OCI-LY7 (cell line): ENCODE results near the gene MCM10. TPM values are rescaled to one million over a fixed set of nuclear protein-coding genes. Genes with fewer than 3 reads are reported as not detected.
"Not testable (repeated sequence)": the region's sequence is repeated elsewhere in the genome, so short reads cannot be mapped to it uniquely, and the experiment has no call there.

ENCODE experiments used
- BruUV-seq: library from RNA; stranded (reverse); fragments of 400-500 nt; replicated peaks from 2 replicates; lab custom pipeline; 2021; lab: Mats Ljungman, UMichigan
- CTCF ChIA-PET: fragments of 300-600 bp; sonication (Branson Sonifier 250); formaldehyde crosslinking; loops from one replicate; lab custom pipeline; 2022; ENCODE audit warnings: antibody characterized with exemption; ENCODE audit not compliant: unreplicated experiment; lab: Charles Lee
- POLR2A ChIA-PET: fragments of 300-600 bp; sonication (Branson Sonifier 250); formaldehyde crosslinking; loops from one replicate; lab custom pipeline; 2022; ENCODE audit warnings: antibody characterized with exemption; lab: Charles Lee
- DNase-seq: peaks from one replicate; pipeline ENCODE4 v3.0.0-alpha.2; 2015; ENCODE audit warnings: low spot score
- H2AFZ ChIP-seq: fragments of 200-600 bp; sonication (generic), shearing (Covaris generic); 2 replicates; pipeline ENCODE4 v1.6.1; 2014; ENCODE audit warnings: mild to moderate bottlenecking, antibody characterized with exemption, low read length, moderate library complexity
- H3K27ac ChIP-seq: fragments of 200-600 bp; sonication (generic); 2 replicates; pipeline ENCODE4 v1.5.1; 2014; ENCODE audit warnings: mixed run types, low read depth, mild to moderate bottlenecking, moderate library complexity, low read length, inconsistent platforms; ENCODE audit not compliant: poor library complexity, severe bottlenecking
- H3K36me3 ChIP-seq: fragments of 200-600 bp; sonication (generic); 2 replicates; pipeline ENCODE4 v1.6.1; 2014; ENCODE audit warnings: mild to moderate bottlenecking, antibody characterized with exemption, low read length, moderate library complexity, mixed read lengths; ENCODE audit not compliant: insufficient read depth
- H3K4me1 ChIP-seq: fragments of 200-600 bp; sonication (generic); 2 replicates; pipeline ENCODE4 v1.5.1; 2014; ENCODE audit warnings: mild to moderate bottlenecking, low read length; ENCODE audit not compliant: insufficient read depth, poor library complexity, severe bottlenecking
- H3K4me2 ChIP-seq: fragments of 200-600 bp; sonication (generic); 2 replicates; pipeline ENCODE4 v1.6.1; 2014; ENCODE audit warnings: mild to moderate bottlenecking, low read length
- H3K4me3 ChIP-seq: fragments of 200-600 bp; sonication (generic); 2 replicates; pipeline ENCODE4 v1.5.1; 2014; ENCODE audit warnings: mild to moderate bottlenecking, low read depth, low read length; ENCODE audit not compliant: poor library complexity, severe bottlenecking
- H3K79me2 ChIP-seq: fragments of 200-600 bp; sonication (generic); 2 replicates; pipeline ENCODE4 v1.6.1; 2016; ENCODE audit warnings: low read depth, mild to moderate bottlenecking, low read length, moderate library complexity, mixed read lengths; ENCODE audit not compliant: insufficient read depth
- H3K9me2 ChIP-seq: fragments of 200-600 bp; sonication (generic); 2 replicates; pipeline ENCODE4 v1.6.1; 2016; ENCODE audit warnings: mild to moderate bottlenecking, low read length, mixed read lengths; ENCODE audit not compliant: insufficient read depth
- H3K9me3 ChIP-seq: fragments of 200-600 bp; sonication (generic); 2 replicates; pipeline ENCODE4 v1.6.1; 2014; ENCODE audit warnings: mild to moderate bottlenecking, mixed run types, low read length, mixed read lengths
- H4K20me1 ChIP-seq: fragments of 200-600 bp; sonication (generic); 2 replicates; pipeline ENCODE4 v1.6.1; 2014; ENCODE audit warnings: mild to moderate bottlenecking, antibody characterized with exemption, low read length, moderate library complexity, mixed read lengths; ENCODE audit not compliant: insufficient read depth
- EZH2phosphoT487 ChIP-seq: fragments of 200-600 bp; sonication (generic); IDR thresholded peaks from 2 replicates; pipeline ENCODE4 v1.6.1; 2018; ENCODE audit warnings: low read depth, borderline replicate concordance, mild to moderate bottlenecking, mixed run types, antibody characterized with exemption, low read length, moderate library complexity, mixed read lengths
- intact Hi-C: fragments of 100-400 bp; cut with micrococcal nuclease; formaldehyde crosslinking; loops from one replicate; pipeline ENCODE4 v1.10.0; 2022; ENCODE audit not compliant: unreplicated experiment
- total RNA-seq, 2 experiments: library from RNA; depleted of rRNA in 1 of 2; stranded (reverse); fragments of >200 nt in 1 of 2; shearing (Covaris generic) in 1 of 2; gene quantifications; 2 replicates each; pipeline ENCODE4 v1.2.3, GENCODE V29; 2014 to 2022
- TF ChIP-seq, protein P1 (sequence below): fragments of 200-600 bp; sonication (generic); conservative IDR thresholded peaks from 2 replicates; pipeline ENCODE4 v1.5.1; 2014; ENCODE audit warnings: mild to moderate bottlenecking, antibody characterized with exemption, low read length, moderate library complexity, mixed read lengths

Gene MCM10
- total RNA-seq, 2 experiments from 2014 or later = 56.9 to 96.4 TPM

DNA sequence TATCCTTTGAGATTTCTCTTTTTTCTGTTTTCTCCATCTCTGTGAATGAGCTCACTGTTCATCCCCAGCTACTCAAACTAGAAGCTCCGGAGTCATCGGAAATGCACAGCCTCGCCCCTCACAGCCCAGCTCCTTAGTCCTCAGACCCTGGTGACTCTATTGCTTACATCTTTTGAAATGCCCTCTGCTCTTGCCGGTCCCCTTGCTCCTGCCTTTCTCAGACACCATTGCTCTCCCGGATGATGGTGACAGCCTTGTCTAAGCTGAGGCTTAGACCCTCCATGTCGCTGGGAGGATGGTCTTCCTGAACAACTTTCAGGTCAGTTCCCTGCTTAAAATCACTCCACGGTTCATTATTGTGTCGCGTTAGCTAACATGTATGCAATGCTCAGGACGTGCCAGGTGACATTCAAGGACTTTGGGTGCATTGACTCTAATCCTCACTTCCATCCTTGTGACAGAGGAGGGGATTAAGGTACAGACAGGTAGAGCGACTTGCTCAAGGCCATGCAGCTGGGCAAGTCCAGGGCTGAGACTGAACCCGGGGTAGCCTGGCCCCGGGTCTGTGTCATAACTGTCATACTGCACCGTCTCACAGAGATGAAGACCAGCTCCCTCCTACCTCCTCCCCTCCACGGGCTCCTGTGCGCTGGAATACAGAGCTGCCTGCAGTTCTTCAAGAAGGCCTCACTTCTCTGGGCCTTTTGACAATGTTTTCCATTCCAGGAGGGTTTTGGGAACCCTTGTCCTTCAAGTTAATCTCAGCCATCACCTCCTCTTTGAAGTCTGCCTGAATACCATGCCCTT is 77.1 kb downstream of the MCM10 start:
- H2AFZ ChIP-seq = no peak overlapping the region
- CTCF ChIA-PET = interaction anchor here (0.7 kb wide), 1 partner anchor 15 kb away, joined by 3 read pairs; no protein-coding TSS in a partner anchor
- intact Hi-C loops = no loop called here
- H3K4me2 ChIP-seq = no peak overlapping the region
- no peak for DNase-seq
- BruUV-seq = no TSS peak
- H4K20me1 ChIP-seq = no peaks in the 10 kb centered on the region
- TF ChIP-seq EZH2phosphoT487 = no peak
- TF ChIP-seq, protein P1, sequence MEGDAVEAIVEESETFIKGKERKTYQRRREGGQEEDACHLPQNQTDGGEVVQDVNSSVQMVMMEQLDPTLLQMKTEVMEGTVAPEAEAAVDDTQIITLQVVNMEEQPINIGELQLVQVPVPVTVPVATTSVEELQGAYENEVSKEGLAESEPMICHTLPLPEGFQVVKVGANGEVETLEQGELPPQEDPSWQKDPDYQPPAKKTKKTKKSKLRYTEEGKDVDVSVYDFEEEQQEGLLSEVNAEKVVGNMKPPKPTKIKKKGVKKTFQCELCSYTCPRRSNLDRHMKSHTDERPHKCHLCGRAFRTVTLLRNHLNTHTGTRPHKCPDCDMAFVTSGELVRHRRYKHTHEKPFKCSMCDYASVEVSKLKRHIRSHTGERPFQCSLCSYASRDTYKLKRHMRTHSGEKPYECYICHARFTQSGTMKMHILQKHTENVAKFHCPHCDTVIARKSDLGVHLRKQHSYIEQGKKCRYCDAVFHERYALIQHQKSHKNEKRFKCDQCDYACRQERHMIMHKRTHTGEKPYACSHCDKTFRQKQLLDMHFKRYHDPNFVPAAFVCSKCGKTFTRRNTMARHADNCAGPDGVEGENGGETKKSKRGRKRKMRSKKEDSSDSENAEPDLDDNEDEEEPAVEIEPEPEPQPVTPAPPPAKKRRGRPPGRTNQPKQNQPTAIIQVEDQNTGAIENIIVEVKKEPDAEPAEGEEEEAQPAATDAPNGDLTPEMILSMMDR = no peak
- no peaks in the 10 kb centered on the region for H3K9me2 ChIP-seq
- H3K79me2 ChIP-seq = no peaks in the 10 kb centered on the region
- H3K36me3 ChIP-seq = no peaks in the 10 kb centered on the region
- no peak overlapping the region for H3K4me3 ChIP-seq
- no peaks in the 10 kb centered on the region for H3K4me1 ChIP-seq
- POLR2A ChIA-PET = interaction anchor here (1.2 kb wide), 1 partner anchor 18 kb away, joined by 3 read pairs; no protein-coding TSS in a partner anchor
- no peak overlapping the region for H3K27ac ChIP-seq
- no peaks in the 10 kb centered on the region for H3K9me3 ChIP-seq

- no peak for DNase-seq
- H2AFZ ChIP-seq = no peak overlapping the region
- BruUV-seq = no TSS peak
- ChIA-PET POLR2A (no interaction called here), CTCF (no interaction called here)
- TF ChIP-seq, protein P1 = no peak
- TF ChIP-seq EZH2phosphoT487 = no peak
- no peaks in the 10 kb centered on the region for H3K79me2 ChIP-seq
- intact Hi-C loops = no loop called here
- H3K4me2 ChIP-seq = no peak overlapping the region
- no peaks in the 10 kb centered on the region for H3K9me2 ChIP-seq
- H3K4me3 ChIP-seq = no peak overlapping the region
- no peaks in the 10 kb centered on the region for H3K9me3 ChIP-seq
- H3K27ac ChIP-seq = no peak overlapping the region
- no peaks in the 10 kb centered on the region for H3K36me3 ChIP-seq
- no peaks in the 10 kb centered on the region for H4K20me1 ChIP-seq
- H3K4me1 ChIP-seq = no peaks in the 10 kb centered on the region
Observed at GRCh38 chr10:13239923-13240322, 78.6 kb downstream of the MCM10 start.

DNA sequence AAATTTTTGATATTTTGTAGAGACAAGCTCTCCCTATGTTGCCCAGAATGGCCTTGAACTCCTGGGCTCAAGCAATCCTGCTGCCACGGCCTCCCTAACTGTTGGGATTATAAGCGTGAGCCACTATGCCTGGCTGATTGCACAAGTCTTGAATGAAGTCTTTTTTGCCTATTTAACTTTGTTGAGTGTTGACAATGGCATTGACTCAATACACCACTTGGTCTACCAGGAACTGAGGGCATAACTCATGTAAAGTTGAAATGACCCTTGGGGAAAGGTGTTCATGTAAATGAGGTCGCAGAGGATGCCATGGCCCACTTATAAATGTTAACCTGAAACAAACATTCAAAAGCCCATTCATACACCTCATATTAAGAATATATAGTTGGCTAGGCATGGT is 80.3 kb downstream of the MCM10 start:
- H3K9me2 ChIP-seq = no peaks in the 10 kb centered on the region
- ChIA-PET CTCF (no interaction called here), POLR2A (interaction anchor here (0.6 to 1.0 kb wide), 2 partner anchors 16 to 75 kb away, joined by 3 to 10 read pairs; no protein-coding TSS in a partner anchor)
- H3K4me2 ChIP-seq = no peak overlapping the region
- TF ChIP-seq, protein P1 = no peak
- no peak for TF ChIP-seq EZH2phosphoT487
- H3K9me3 ChIP-seq = no peaks in the 10 kb centered on the region
- no peaks in the 10 kb centered on the region for H3K79me2 ChIP-seq
- no TSS peak for BruUV-seq
- no peaks in the 10 kb centered on the region for H3K36me3 ChIP-seq
- intact Hi-C loops = no loop called here
- DNase-seq = no peak
- no peak overlapping the region for H3K27ac ChIP-seq
- no peak overlapping the region for H2AFZ ChIP-seq
- H4K20me1 ChIP-seq = no peaks in the 10 kb centered on the region
- no peaks in the 10 kb centered on the region for H3K4me1 ChIP-seq
- H3K4me3 ChIP-seq = no peak overlapping the region

DNA sequence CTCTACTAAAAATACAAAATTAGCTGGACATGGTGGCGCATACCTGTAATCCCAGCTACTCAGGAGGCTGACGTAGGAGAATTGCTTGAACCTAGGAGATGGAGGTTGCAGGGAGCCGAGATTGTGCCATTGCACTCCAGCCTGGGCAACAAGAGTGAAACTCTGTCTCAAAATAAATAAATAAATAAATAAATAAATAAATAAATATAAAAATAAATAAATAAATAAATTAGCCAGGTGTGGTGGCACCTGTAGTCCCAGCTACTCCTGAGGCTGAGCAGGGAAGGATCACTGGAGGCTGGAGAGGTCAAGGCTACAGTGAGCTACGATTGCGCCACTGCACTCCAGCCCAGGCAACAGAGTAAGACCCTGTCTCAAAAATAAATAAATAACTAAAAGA is 80.9 kb downstream of the MCM10 start:
- H3K4me2 ChIP-seq, H3K4me3 ChIP-seq, H3K27ac ChIP-seq, H3K36me3 ChIP-seq, POLR2A ChIA-PET, H3K9me3 ChIP-seq, H3K9me2 ChIP-seq, H3K79me2 ChIP-seq, BruUV-seq, intact Hi-C loops, CTCF ChIA-PET, H3K4me1 ChIP-seq, H4K20me1 ChIP-seq, DNase-seq, H2AFZ ChIP-seq: not testable (repeated sequence)
